ENCODE results near the gene SORCS1. TPM values are rescaled to one million over a fixed set of nuclear protein-coding genes. Genes with fewer than 3 reads are reported as not detected.

Gene SORCS1
- total RNA-seq, 1 donor from 2014 or later = 13.6 TPM

DNA sequence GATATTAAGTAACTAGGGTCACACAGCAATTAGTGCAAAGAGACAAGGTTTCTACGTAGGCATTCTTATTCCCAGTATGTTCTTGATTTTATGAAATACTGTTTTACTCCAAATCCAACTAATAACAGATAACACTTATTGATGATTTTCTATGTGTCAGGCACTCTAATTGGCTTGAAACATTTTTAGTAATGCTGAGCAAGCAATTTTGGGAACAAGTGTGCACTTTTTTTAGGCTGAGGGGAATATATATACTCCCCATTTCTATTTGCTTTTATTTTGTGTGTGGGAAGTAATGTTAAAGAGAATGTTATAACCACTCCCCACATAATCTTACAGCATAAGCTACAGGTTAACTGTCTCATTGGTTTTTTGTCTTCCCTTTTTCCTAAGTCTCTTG, 4.2 kb upstream of the SORCS1 start:
- TF ChIP-seq, protein P1, sequence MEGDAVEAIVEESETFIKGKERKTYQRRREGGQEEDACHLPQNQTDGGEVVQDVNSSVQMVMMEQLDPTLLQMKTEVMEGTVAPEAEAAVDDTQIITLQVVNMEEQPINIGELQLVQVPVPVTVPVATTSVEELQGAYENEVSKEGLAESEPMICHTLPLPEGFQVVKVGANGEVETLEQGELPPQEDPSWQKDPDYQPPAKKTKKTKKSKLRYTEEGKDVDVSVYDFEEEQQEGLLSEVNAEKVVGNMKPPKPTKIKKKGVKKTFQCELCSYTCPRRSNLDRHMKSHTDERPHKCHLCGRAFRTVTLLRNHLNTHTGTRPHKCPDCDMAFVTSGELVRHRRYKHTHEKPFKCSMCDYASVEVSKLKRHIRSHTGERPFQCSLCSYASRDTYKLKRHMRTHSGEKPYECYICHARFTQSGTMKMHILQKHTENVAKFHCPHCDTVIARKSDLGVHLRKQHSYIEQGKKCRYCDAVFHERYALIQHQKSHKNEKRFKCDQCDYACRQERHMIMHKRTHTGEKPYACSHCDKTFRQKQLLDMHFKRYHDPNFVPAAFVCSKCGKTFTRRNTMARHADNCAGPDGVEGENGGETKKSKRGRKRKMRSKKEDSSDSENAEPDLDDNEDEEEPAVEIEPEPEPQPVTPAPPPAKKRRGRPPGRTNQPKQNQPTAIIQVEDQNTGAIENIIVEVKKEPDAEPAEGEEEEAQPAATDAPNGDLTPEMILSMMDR (IDR thresholded peaks at IDR 0.05; ENCODE audit: unreplicated experiment) = no peak

DNA sequence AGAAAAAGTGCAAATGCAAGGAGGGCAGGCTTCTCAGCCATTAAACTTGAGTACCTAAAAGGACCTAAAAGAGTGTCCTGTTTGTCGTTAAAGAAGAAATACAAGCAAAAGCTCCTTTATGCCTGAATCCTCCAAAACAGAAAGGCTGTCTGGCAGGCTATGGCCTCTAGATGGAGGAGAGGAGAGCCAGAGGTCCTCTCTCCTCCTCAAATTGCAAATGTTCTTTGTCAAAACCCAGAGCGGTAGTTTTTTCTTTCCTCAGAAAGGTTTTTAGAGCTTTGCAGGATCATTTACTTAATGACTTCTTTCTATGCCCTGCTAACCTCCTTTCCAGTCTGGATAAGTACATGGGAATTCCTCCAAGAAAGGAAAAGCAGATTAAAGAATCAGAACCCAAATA, 1.9 kb upstream of the SORCS1 start:
- DNase-seq (ENCODE audit: low spot score, unreplicated experiment) = no peak
- no peaks in the 10 kb centered on the region for H3K36me3 Mint-ChIP-seq (ENCODE audit: insufficient read depth)
- H3K4me3 Mint-ChIP-seq (ENCODE audit: low read depth) = peak overlapping the region; percentile 24
- H3K27me3 Mint-ChIP-seq = peaks cover 40% of the 10 kb centered on the region
- peaks cover 13% of the 10 kb centered on the region for H3K4me1 Mint-ChIP-seq (ENCODE audit: low read depth)
- TF ChIP-seq, protein P1 (IDR thresholded peaks at IDR 0.05; ENCODE audit: unreplicated experiment) = peak; percentile 36
- H3K9me3 Mint-ChIP-seq (ENCODE audit: low read depth) = no peaks in the 10 kb centered on the region
- H3K27ac Mint-ChIP-seq = no peak overlapping the region

More for the DNA sequence above, 4.2 kb upstream of the SORCS1 start:
- no peak overlapping the region for H3K27ac Mint-ChIP-seq
- peaks cover 18% of the 10 kb centered on the region for H3K27me3 Mint-ChIP-seq
- no peaks in the 10 kb centered on the region for H3K36me3 Mint-ChIP-seq (ENCODE audit: insufficient read depth)
- H3K4me3 Mint-ChIP-seq (ENCODE audit: low read depth) = no peak overlapping the region
- no peaks in the 10 kb centered on the region for H3K9me3 Mint-ChIP-seq (ENCODE audit: low read depth)
- H3K4me1 Mint-ChIP-seq (ENCODE audit: low read depth) = peaks cover 3% of the 10 kb centered on the region
- no peak for DNase-seq (ENCODE audit: low spot score, unreplicated experiment)

DNA sequence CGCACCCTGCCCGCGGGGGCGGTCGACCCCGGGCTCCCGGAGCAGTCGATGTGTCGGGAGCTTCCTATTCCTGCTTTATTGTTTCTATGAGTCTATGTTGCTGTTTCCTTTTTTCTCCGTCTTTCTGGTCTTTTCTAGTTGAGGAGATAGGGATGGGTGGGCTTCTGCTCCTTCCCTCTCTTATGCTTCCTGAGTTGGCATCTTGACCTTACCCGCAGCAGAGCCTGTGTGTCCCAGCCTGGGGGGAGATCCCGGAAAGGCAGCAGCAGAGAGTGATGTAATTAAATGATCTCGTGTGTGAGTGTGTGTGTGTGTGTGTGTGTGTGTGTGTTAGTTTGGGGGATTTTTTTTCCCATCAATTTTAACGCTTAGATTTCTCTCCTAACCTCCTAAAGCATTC, 486 bp upstream of the SORCS1 start:
- H3K36me3 Mint-ChIP-seq (ENCODE audit: insufficient read depth) = no peaks in the 10 kb centered on the region
- peaks cover 49% of the 10 kb centered on the region for H3K27me3 Mint-ChIP-seq
- peaks cover 13% of the 10 kb centered on the region for H3K4me1 Mint-ChIP-seq (ENCODE audit: low read depth)
- no peaks in the 10 kb centered on the region for H3K9me3 Mint-ChIP-seq (ENCODE audit: low read depth)
- DNase-seq (ENCODE audit: low spot score, unreplicated experiment) = no peak
- peak overlapping the region; percentile 89 for H3K27ac Mint-ChIP-seq
- TF ChIP-seq, protein P1 (IDR thresholded peaks at IDR 0.05; ENCODE audit: unreplicated experiment) = no peak
- peak overlapping the region; percentile 80 for H3K4me3 Mint-ChIP-seq (ENCODE audit: low read depth)

DNA sequence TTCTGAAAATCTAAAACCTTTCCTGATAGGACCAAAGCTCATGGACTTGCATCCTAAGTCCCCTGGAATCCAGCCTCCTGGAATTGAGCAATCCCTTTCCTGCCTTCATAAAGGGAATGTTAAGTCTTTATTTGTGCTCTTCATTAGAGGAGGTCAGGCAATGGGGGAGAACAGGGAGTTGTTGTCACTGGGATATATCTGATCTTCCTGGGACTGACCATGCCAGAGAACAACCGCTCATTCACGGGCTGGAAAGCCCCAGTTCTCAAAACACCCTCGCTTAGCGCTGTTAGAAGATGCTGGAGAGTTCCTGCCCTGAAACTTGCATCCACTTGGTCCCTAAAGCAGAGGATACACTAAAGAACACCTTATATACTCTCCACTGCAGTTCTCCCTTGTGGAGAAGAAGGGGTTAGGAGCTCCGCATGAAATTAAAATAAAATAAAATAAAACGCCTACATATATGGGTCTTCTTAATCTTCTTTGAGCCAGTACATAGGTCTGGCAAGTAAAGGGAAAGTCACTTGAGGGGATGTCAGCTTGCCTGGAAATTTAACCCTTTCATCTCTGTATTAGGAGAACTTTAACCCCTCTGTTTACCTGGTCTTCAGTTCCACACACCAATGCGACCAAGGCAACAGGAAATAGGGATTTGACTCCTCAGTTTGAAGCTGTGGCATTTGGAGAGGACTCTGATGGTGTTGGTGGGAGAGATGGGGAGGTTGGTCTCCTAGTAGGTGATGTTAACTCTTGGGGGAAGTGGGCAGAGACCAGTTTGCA, 1.2 kb downstream of the SORCS1 start:
- peaks cover 51% of the 10 kb centered on the region for H3K27me3 Mint-ChIP-seq

DNA sequence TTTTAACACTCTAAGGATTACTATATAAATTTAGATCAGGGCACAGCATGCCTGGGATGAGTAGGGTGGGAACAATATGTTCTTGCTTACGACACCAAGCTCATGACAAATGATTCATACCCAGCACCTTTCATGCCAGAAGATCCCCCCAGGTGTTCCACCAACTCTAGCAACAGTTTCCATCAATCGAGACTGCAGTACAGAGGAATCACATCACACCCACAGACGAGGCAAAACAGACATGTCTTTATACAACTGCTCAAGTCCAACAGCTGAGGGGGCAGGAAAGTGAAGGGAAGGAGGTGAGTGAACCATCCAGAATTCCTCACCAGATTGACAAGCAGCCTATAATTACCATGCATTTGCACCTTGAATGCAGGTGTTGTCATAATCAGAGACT, 3.6 kb downstream of the SORCS1 start:
- Mint-ChIP-seq H3K9me3 (ENCODE audit: low read depth) (no peaks in the 10 kb centered on the region), H3K27me3 (peaks cover 41% of the 10 kb centered on the region), H3K36me3 (ENCODE audit: insufficient read depth) (no peaks in the 10 kb centered on the region), H3K4me3 (ENCODE audit: low read depth) (no peak overlapping the region), H3K4me1 (ENCODE audit: low read depth) (peaks cover 13% of the 10 kb centered on the region), H3K27ac (no peak overlapping the region)
- TF ChIP-seq, protein P1 (IDR thresholded peaks at IDR 0.05; ENCODE audit: unreplicated experiment) = no peak
- no peak for DNase-seq (ENCODE audit: low spot score, unreplicated experiment)

More for the DNA sequence above, 1.2 kb downstream of the SORCS1 start:
- DNase-seq (ENCODE audit: low spot score, unreplicated experiment) = no peak
- Mint-ChIP-seq H3K4me1 (ENCODE audit: low read depth) (peaks cover 13% of the 10 kb centered on the region), H3K4me3 (ENCODE audit: low read depth) (peak overlapping the region; percentile 75), H3K27ac (no peak overlapping the region), H3K36me3 (ENCODE audit: insufficient read depth) (no peaks in the 10 kb centered on the region), H3K9me3 (ENCODE audit: low read depth) (no peaks in the 10 kb centered on the region)
- TF ChIP-seq, protein P1 (IDR thresholded peaks at IDR 0.05; ENCODE audit: unreplicated experiment) = no peak
